PC-3 (cell line): ENCODE data around the gene ZMIZ1. TPM values are rescaled to one million over a fixed set of nuclear protein-coding genes. Genes with fewer than 3 reads are reported as not detected.

Experiments
- ATAC-seq: fragments of 200-7000 bp; cut with Tn5 transposase; 2 replicates; pipeline ENCODE4 v1.9.1; 2020; ENCODE audit warnings: mild to moderate bottlenecking, moderate library complexity
- BruUV-seq: library from RNA; stranded (reverse); fragments of 400-500 nt; replicated peaks from 2 replicates; lab custom pipeline; 2021; lab: Mats Ljungman, UMichigan
- CTCF ChIA-PET: fragments of 300-600 bp; sonication (Branson Sonifier 250); formaldehyde crosslinking; loops from one replicate; lab custom pipeline; 2022; ENCODE audit warnings: antibody characterized with exemption; lab: Charles Lee
- POLR2A ChIA-PET: fragments of 300-600 bp; sonication (Branson Sonifier 250); formaldehyde crosslinking; loops from one replicate; lab custom pipeline; 2022; ENCODE audit warnings: antibody characterized with exemption; ENCODE audit not compliant: unreplicated experiment; lab: Charles Lee
- DNase-seq: peaks from one replicate; pipeline ENCODE4 v3.0.0-alpha.2; 2015
- H2AFZ ChIP-seq: fragments of 300-600 bp; sonication (generic); 2 replicates; pipeline ENCODE4 v1.6.0; 2016; ENCODE audit warnings: antibody characterized with exemption, low read length
- H3F3A ChIP-seq: fragments of 300-600 bp; sonication (generic); one replicate; pipeline ENCODE4 v1.6.0; 2017; ENCODE audit warnings: antibody characterized with exemption, low read length, control low read depth, mild to moderate bottlenecking; ENCODE audit not compliant: unreplicated experiment
- H3K27ac ChIP-seq: fragments of 300-600 bp; sonication (generic); 2 replicates; pipeline ENCODE4 v1.5.1; 2016; ENCODE audit warnings: mild to moderate bottlenecking, low read length
- H3K27me3 ChIP-seq: fragments of 300-600 bp; sonication (generic); 2 replicates; pipeline ENCODE4 v1.6.1; 2016; ENCODE audit warnings: low read length, mixed read lengths
- H3K36me3 ChIP-seq: fragments of 300-600 bp; sonication (generic); 2 replicates; pipeline ENCODE4 v1.6.1; 2016; ENCODE audit warnings: low read depth, mixed run types, low read length, mixed read lengths
- H3K4me1 ChIP-seq: fragments of 300-600 bp; sonication (generic); 2 replicates; pipeline ENCODE4 v1.5.1; 2016; ENCODE audit warnings: low read length; ENCODE audit not compliant: insufficient read depth
- H3K4me2 ChIP-seq: fragments of 300-600 bp; sonication (generic); 2 replicates; pipeline ENCODE4 v1.6.0; 2016; ENCODE audit warnings: low read length
- H3K4me3 ChIP-seq: fragments of 300-600 bp; sonication (generic); 2 replicates; pipeline ENCODE4 v1.5.1; 2016; ENCODE audit warnings: mild to moderate bottlenecking, low read length, mixed read lengths
- H3K79me2 ChIP-seq: fragments of 300-600 bp; sonication (generic); 2 replicates; pipeline ENCODE4 v1.6.1; 2017; ENCODE audit warnings: low read length, mixed read lengths
- H3K9ac ChIP-seq: fragments of 300-600 bp; sonication (generic); 2 replicates; pipeline ENCODE4 v1.6.0; 2016; ENCODE audit warnings: mild to moderate bottlenecking, low read length
- H3K9me2 ChIP-seq: fragments of 300-600 bp; sonication (generic); replicated peaks from 2 replicates; pipeline ENCODE4 v1.6.1; 2016; ENCODE audit warnings: mixed run types, low read length, mixed read lengths
- H3K9me3 ChIP-seq: fragments of 300-600 bp; sonication (generic); 2 replicates; pipeline ENCODE4 v1.6.1; 2016; ENCODE audit warnings: low read length, mixed read lengths
- H4K20me1 ChIP-seq: fragments of 300-600 bp; sonication (generic); 2 replicates; pipeline ENCODE4 v1.6.1; 2016; ENCODE audit warnings: low read length, mixed read lengths
- EZH2 ChIP-seq: fragments of 300-600 bp; sonication (generic); IDR thresholded peaks from one replicate; pipeline ENCODE4 v1.6.1; 2017; ENCODE audit warnings: antibody characterized with exemption, mild to moderate bottlenecking, low read length; ENCODE audit not compliant: unreplicated experiment
- EZH2phosphoT487 ChIP-seq: fragments of 300-600 bp; sonication (generic); IDR thresholded peaks from 2 replicates; pipeline ENCODE4 v1.6.1; 2018; ENCODE audit warnings: mild to moderate bottlenecking, antibody characterized with exemption, low read length, borderline replicate concordance
- intact Hi-C: fragments of 100-400 bp; cut with micrococcal nuclease; formaldehyde crosslinking; loops from 2 replicates; pipeline ENCODE4 v1.9.0; 2023
- total RNA-seq: library from RNA; depleted of rRNA; stranded (reverse); fragments of >200 nt; gene quantifications from 2 replicates; pipeline ENCODE4 v1.2.3, GENCODE V29; 2014
- TF ChIP-seq, protein P1 (sequence below): fragments of 300-600 bp; sonication (generic); conservative IDR thresholded peaks from 2 replicates; pipeline ENCODE4 v1.5.1; 2017; ENCODE audit warnings: antibody characterized with exemption, low read depth, mild to moderate bottlenecking, low read length

Gene ZMIZ1
- total RNA-seq, 1 experiment from 2014 or later: 55.4 TPM

DNA sequence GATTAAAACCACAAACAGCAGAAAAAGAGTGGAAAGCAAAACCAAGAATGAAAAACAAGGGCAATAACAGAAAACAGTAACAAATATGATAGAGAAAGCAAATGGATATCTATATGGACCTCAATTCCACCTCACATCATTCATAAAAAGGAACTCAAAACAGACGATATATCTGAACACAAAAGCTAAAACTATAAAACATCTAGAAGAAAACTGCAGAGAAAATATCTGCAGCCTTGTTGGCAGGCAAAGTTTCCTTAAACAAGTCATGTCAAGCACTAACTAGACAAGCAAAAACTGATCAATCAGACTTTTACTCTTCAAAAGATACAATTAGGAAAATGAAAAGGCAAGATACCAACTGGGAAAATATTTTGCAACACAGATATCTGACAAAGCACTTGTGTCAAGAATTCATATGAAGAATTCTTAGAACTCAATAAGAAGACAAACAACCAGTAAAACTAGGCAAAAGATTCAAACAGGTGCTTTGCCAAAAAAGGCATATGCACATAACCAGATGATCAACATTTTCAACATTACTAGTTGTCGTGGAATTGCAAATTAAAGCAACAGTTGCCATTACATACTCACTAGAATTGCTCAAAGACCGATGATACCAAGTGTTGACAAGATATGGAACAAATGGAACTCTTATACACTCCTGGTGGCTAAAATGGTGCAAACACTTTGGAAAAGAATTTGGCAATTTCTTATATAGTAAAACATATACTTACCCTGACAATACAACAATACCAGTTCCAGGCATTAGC is 25.9 kb upstream of the ZMIZ1 start:
- Histone ChIP-seq H3K79me2 (no peaks in the 10 kb centered on the region), H2AFZ (no peak overlapping the region), H3K27me3 (peaks cover 41% of the 10 kb centered on the region), H3K9me3 (no peaks in the 10 kb centered on the region), H3K4me2 (no peak overlapping the region), H3K4me3 (no peak overlapping the region), H3K36me3 (no peaks in the 10 kb centered on the region), H3K27ac (no peak overlapping the region), H3K4me1 (no peaks in the 10 kb centered on the region), H3F3A (no peaks in the 10 kb centered on the region), H4K20me1 (no peaks in the 10 kb centered on the region), H3K9ac (no peak overlapping the region), H3K9me2 (no peaks in the 10 kb centered on the region)
- CTCF ChIA-PET: no interaction called here
- POLR2A ChIA-PET: no interaction called here
- no peak for ATAC-seq
- TF ChIP-seq EZH2phosphoT487: no peak
- TF ChIP-seq, protein P1, sequence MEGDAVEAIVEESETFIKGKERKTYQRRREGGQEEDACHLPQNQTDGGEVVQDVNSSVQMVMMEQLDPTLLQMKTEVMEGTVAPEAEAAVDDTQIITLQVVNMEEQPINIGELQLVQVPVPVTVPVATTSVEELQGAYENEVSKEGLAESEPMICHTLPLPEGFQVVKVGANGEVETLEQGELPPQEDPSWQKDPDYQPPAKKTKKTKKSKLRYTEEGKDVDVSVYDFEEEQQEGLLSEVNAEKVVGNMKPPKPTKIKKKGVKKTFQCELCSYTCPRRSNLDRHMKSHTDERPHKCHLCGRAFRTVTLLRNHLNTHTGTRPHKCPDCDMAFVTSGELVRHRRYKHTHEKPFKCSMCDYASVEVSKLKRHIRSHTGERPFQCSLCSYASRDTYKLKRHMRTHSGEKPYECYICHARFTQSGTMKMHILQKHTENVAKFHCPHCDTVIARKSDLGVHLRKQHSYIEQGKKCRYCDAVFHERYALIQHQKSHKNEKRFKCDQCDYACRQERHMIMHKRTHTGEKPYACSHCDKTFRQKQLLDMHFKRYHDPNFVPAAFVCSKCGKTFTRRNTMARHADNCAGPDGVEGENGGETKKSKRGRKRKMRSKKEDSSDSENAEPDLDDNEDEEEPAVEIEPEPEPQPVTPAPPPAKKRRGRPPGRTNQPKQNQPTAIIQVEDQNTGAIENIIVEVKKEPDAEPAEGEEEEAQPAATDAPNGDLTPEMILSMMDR: peak; percentile 52; the same call in 1 of the 2 replicates
- intact Hi-C loops: no loop called here
- DNase-seq: peak; percentile 42
- no TSS peak for BruUV-seq

DNA sequence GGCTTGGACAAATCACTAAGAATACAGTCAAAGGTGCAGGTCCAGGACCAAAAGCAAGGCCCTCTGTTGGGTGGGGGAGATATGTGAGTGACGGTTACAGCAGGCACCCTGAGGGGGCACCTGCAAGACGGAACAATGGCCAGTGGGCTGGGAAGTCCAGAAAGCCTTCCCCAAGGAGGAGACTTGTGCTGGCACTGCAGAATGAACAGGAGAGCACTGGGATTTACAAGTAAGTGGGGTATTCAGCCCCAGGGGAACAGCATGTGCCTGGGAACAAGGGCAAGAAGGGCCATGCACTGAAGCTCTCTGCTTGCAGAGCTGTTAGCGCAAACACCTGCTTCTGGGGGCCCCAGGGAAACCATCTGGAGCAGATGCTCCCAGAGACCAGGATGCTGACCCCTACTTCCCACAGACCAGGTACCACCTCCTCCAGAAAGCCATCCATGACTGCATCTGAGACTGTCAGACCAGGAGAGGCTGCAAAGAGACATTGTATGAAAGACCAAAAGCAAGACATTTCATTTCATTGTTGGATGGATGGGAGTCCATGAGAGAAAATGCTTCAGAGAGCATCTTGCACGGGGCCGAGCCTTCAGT is 24.6 kb upstream of the ZMIZ1 start:
- H3K79me2 ChIP-seq: no peaks in the 10 kb centered on the region
- H3K4me2 ChIP-seq: no peak overlapping the region
- peaks cover 41% of the 10 kb centered on the region for H3K27me3 ChIP-seq
- H3K9me2 ChIP-seq: no peaks in the 10 kb centered on the region
- TF ChIP-seq EZH2: no peak
- TF ChIP-seq, protein P1: no peak
- TF ChIP-seq EZH2phosphoT487: no peak
- CTCF ChIA-PET: no interaction called here
- BruUV-seq: no TSS peak
- H3K36me3 ChIP-seq: no peaks in the 10 kb centered on the region
- no peak overlapping the region for H3K9ac ChIP-seq
- ATAC-seq (no peak), DNase-seq (no peak)
- H2AFZ ChIP-seq: no peak overlapping the region
- peaks cover 9% of the 10 kb centered on the region; the same call in 1 of the 2 replicates for H3K4me1 ChIP-seq
- H3K4me3 ChIP-seq: no peak overlapping the region
- intact Hi-C loops: no loop called here
- POLR2A ChIA-PET: no interaction called here
- H3F3A ChIP-seq: no peaks in the 10 kb centered on the region
- H3K9me3 ChIP-seq: no peaks in the 10 kb centered on the region
- H4K20me1 ChIP-seq: no peaks in the 10 kb centered on the region
- H3K27ac ChIP-seq: no peak overlapping the region

DNA sequence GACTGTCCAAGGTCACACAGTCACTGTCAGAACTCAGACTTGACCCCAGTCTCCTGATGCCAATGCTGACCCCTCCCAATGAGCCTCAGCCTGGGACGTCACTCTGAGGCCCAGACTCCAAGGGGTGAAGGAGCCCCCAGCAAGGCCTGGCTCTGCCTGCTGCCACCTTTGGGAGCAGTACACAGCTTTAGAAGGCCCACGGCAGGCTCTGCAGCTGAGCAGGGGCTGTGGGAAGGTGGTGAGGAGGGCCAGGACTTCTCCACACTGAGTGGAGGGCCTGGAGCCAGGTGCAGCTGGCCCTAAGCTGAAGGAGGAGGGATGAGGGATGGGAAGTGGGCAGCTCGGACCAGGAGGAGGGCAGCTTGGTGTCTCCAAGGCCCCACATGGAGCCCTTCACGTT is 23.9 kb upstream of the ZMIZ1 start:
- intact Hi-C loops: no loop called here
- ATAC-seq (no peak), DNase-seq (no peak)
- no peaks in the 10 kb centered on the region for H4K20me1 ChIP-seq
- no peak overlapping the region for H2AFZ ChIP-seq
- CTCF ChIA-PET: no interaction called here
- H3K9ac ChIP-seq: no peak overlapping the region
- peaks cover 11% of the 10 kb centered on the region; the same call in 1 of the 2 replicates for H3K4me1 ChIP-seq
- H3K79me2 ChIP-seq: no peaks in the 10 kb centered on the region
- TF ChIP-seq, protein P1: no peak
- TF ChIP-seq EZH2: no peak
- no peak for TF ChIP-seq EZH2phosphoT487
- H3F3A ChIP-seq: no peaks in the 10 kb centered on the region
- H3K4me3 ChIP-seq: no peak overlapping the region
- peaks cover 34% of the 10 kb centered on the region for H3K27me3 ChIP-seq
- H3K36me3 ChIP-seq: no peaks in the 10 kb centered on the region
- H3K9me3 ChIP-seq: no peaks in the 10 kb centered on the region
- no peaks in the 10 kb centered on the region for H3K9me2 ChIP-seq
- H3K27ac ChIP-seq: no peak overlapping the region
- no TSS peak for BruUV-seq
- no peak overlapping the region for H3K4me2 ChIP-seq
- POLR2A ChIA-PET: no interaction called here
